H1 (cell line): ENCODE measurements around the gene PTER. TPM values are rescaled to one million over a fixed set of nuclear protein-coding genes. Genes with fewer than 3 reads are reported as not detected.

Source experiments
- CTCF ChIA-PET: fragments of 300-600 bp; sonication (Branson Sonifier 250); formaldehyde crosslinking; loops from one replicate; lab custom pipeline; 2021; ENCODE audit not compliant: partially characterized antibody; lab: Charles Lee
- POLR2A ChIA-PET: fragments of 300-600 bp; sonication (Branson Sonifier 250); formaldehyde crosslinking; loops from one replicate; lab custom pipeline; 2021; ENCODE audit warnings: inconsistent platforms; ENCODE audit not compliant: partially characterized antibody; lab: Charles Lee
- DNase-seq, 2 experiments: peaks; one replicate each; pipeline versions ENCODE4 v3.0.0 to v3.0.0-alpha.2; 2010 to 2022; ENCODE audit warnings: low spot score in 2 of 2, low read depth in 1 of 2, mixed read lengths in 1 of 2
- FAIRE-seq: peaks from 2 replicates; lab custom pipeline; 2011; peaks lifted over from hg19 to GRCh38; lab: Jason Lieb, UNC
- H2AFZ ChIP-seq: 2 replicates; pipeline ENCODE4 v1.8.1; 2012; ENCODE audit warnings: low read length, inconsistent platforms
- H2AK5ac ChIP-seq: 2 replicates; pipeline ENCODE4 v1.6.1; 2013; ENCODE audit warnings: low read depth, low read length
- H2BK120ac ChIP-seq: replicated peaks from 2 replicates; pipeline ENCODE3; 2013; ENCODE audit warnings: low read depth, low read length, inconsistent platforms
- H2BK12ac ChIP-seq: 2 replicates; pipeline ENCODE4 v1.6.1; 2013; ENCODE audit warnings: low read depth, low read length
- H2BK15ac ChIP-seq: 2 replicates; pipeline ENCODE4 v1.6.1; 2013; ENCODE audit warnings: low read length
- H2BK20ac ChIP-seq: 2 replicates; pipeline ENCODE4 v1.6.1; 2013; ENCODE audit warnings: low read length
- H2BK5ac ChIP-seq: 2 replicates; pipeline ENCODE4 v1.6.1; 2013; ENCODE audit warnings: low read depth, low read length
- H3K14ac ChIP-seq: 2 replicates; pipeline ENCODE4 v1.6.1; 2013; ENCODE audit warnings: inconsistent platforms; ENCODE audit not compliant: insufficient read length
- H3K18ac ChIP-seq: 2 replicates; pipeline ENCODE4 v1.6.1; 2013; ENCODE audit warnings: low read length; ENCODE audit errors: extremely low read depth
- H3K23ac ChIP-seq: 2 replicates; pipeline ENCODE4 v1.6.1; 2013; ENCODE audit warnings: inconsistent platforms; ENCODE audit not compliant: insufficient read length
- H3K23me2 ChIP-seq: 2 replicates; pipeline ENCODE4 v1.6.1; 2013; ENCODE audit warnings: low read depth, low read length
- H3K27ac ChIP-seq: 2 replicates; pipeline ENCODE4 v1.6.1; 2011; ENCODE audit warnings: low read depth, low read length, inconsistent platforms
- H3K27me3 ChIP-seq, 4 experiments: replicated peaks in 1 of 4; 1 replicate in 1 of 4; 2 replicates in 3 of 4; pipeline versions ENCODE4 v1.6.1 to v1.8.1; 2011 to 2013; ENCODE audit warnings: low read length in 3 of 4, mild to moderate bottlenecking in 3 of 4, inconsistent platforms in 2 of 4, mixed read lengths in 2 of 4, moderate library complexity in 1 of 4; ENCODE audit not compliant: control insufficient read depth in 3 of 4, insufficient read depth in 3 of 4; ENCODE audit errors: extremely low read depth in 1 of 4
- H3K36me3 ChIP-seq, 4 experiments: 2 replicates each; pipeline versions ENCODE4 v1.6.1 to v1.8.1; 2011 to 2013; ENCODE audit warnings: mild to moderate bottlenecking in 4 of 4, low read length in 3 of 4, moderate library complexity in 2 of 4, control low read depth in 1 of 4, inconsistent platforms in 1 of 4; ENCODE audit not compliant: insufficient read depth in 4 of 4, control insufficient read depth in 2 of 4
- H3K4ac ChIP-seq: replicated peaks from 2 replicates; pipeline ENCODE3; 2013; ENCODE audit warnings: low read length, low read depth, mixed read lengths, inconsistent platforms; ENCODE audit not compliant: insufficient read length
- H3K4me1 ChIP-seq, 4 experiments: replicated peaks in 1 of 4; 1 replicate in 1 of 4; 2 replicates in 3 of 4; pipeline versions ENCODE4 v1.6.1 to v1.8.1; 2011 to 2013; ENCODE audit warnings: low read length in 3 of 4, inconsistent platforms in 2 of 4, mixed read lengths in 1 of 4; ENCODE audit not compliant: insufficient read depth in 4 of 4, control insufficient read depth in 3 of 4
- H3K4me2 ChIP-seq, 2 experiments: 2 replicates each; pipeline versions ENCODE4 v1.6.1 to v1.8.1; 2011 to 2013; ENCODE audit warnings: low read depth in 2 of 2, low read length in 2 of 2, control low read depth in 1 of 2, inconsistent platforms in 1 of 2, mild to moderate bottlenecking in 1 of 2; ENCODE audit not compliant: insufficient read depth in 1 of 2
- H3K4me3 ChIP-seq, 4 experiments: fragments of 200-600, 300-600 bp in 1 of 4; sonication (generic), shearing (Covaris generic), sonication (Bioruptor Twin) in 1 of 4; 2 replicates each; pipeline versions ENCODE4 v1.5.1 to v1.8.1; 2011 to 2016; ENCODE audit warnings: low read length in 4 of 4, low read depth in 3 of 4, control low read depth in 2 of 4, inconsistent platforms in 2 of 4, mild to moderate bottlenecking in 2 of 4, mixed read lengths in 1 of 4, moderate library complexity in 1 of 4; ENCODE audit not compliant: insufficient read depth in 2 of 4; ENCODE audit errors: extremely low read depth in 1 of 4
- H3K56ac ChIP-seq: replicated peaks from 2 replicates; pipeline ENCODE3; 2013; ENCODE audit warnings: low read depth, mild to moderate bottlenecking, mixed read lengths, low read length, inconsistent platforms; ENCODE audit not compliant: insufficient read length
- H3K79me1 ChIP-seq: 2 replicates; pipeline ENCODE4 v1.6.1; 2013; ENCODE audit warnings: low read depth, low read length, control low read depth
- H3K79me2 ChIP-seq, 2 experiments: 2 replicates each; pipeline versions ENCODE4 v1.6.1 to v1.8.1; 2012 to 2013; ENCODE audit warnings: low read length in 2 of 2, mild to moderate bottlenecking in 2 of 2, inconsistent platforms in 1 of 2; ENCODE audit not compliant: insufficient read depth in 2 of 2, control insufficient read depth in 1 of 2
- H3K9ac ChIP-seq, 4 experiments: replicated peaks in 1 of 4; 1 replicate in 1 of 4; 2 replicates in 3 of 4; pipeline versions ENCODE4 v1.6.1 to v1.8.1; 2011 to 2013; ENCODE audit warnings: low read depth in 3 of 4, low read length in 3 of 4, control low read depth in 2 of 4, mild to moderate bottlenecking in 2 of 4, moderate library complexity in 2 of 4, inconsistent platforms in 1 of 4; ENCODE audit errors: extremely low read depth in 1 of 4
- H3K9me3 ChIP-seq, 2 experiments: 2 replicates each; pipeline versions ENCODE4 v1.6.1 to v1.8.1; 2012 to 2013; ENCODE audit warnings: mild to moderate bottlenecking in 2 of 2, moderate library complexity in 2 of 2, control low read depth in 1 of 2, inconsistent platforms in 1 of 2, low read depth in 1 of 2, low read length in 1 of 2, mixed read lengths in 1 of 2; ENCODE audit not compliant: insufficient read depth in 2 of 2
- H4K20me1 ChIP-seq, 2 experiments: replicated peaks in 1 of 2; 2 replicates each; pipeline versions ENCODE3 to v1.8.1; 2011 to 2013; ENCODE audit warnings: inconsistent platforms in 2 of 2, low read length in 2 of 2, mild to moderate bottlenecking in 1 of 2; ENCODE audit not compliant: insufficient read depth in 2 of 2, control insufficient read depth in 1 of 2
- H4K5ac ChIP-seq: 2 replicates; pipeline ENCODE4 v1.6.1; 2013; ENCODE audit warnings: low read length, low read depth, mixed read lengths, inconsistent platforms; ENCODE audit not compliant: insufficient read length
- H4K8ac ChIP-seq: 2 replicates; pipeline ENCODE4 v1.8.0; 2013; ENCODE audit warnings: mild to moderate bottlenecking, moderate library complexity, low read length, inconsistent platforms; ENCODE audit not compliant: insufficient read depth; ENCODE audit errors: extremely low read depth
- H4K91ac ChIP-seq: replicated peaks from 2 replicates; pipeline ENCODE3; 2013; ENCODE audit warnings: low read length, mixed read lengths, inconsistent platforms; ENCODE audit not compliant: insufficient read length
- BRCA1 ChIP-seq: IDR thresholded peaks from 2 replicates; pipeline ENCODE4 v1.6.1; 2012; ENCODE audit warnings: low read depth, low read length, improper control_type of control experiment
- FOSL1 ChIP-seq: IDR thresholded peaks from 2 replicates; pipeline ENCODE4 v1.6.1; 2011; ENCODE audit warnings: mild to moderate bottlenecking, low read depth, low read length, moderate library complexity; ENCODE audit not compliant: insufficient read depth
- KDM4A ChIP-seq: IDR thresholded peaks from one replicate; pipeline ENCODE4 v1.7.1; 2012; ENCODE audit warnings: low read depth, mild to moderate bottlenecking, moderate library complexity, low read length, inconsistent platforms; ENCODE audit not compliant: severe bottlenecking
- NANOG ChIP-seq: IDR thresholded peaks from 2 replicates; pipeline ENCODE4 v1.6.1; 2011; ENCODE audit warnings: low read length, low read depth, mild to moderate bottlenecking, inconsistent platforms; ENCODE audit not compliant: insufficient read depth, poor library complexity, severe bottlenecking
- RBBP5 ChIP-seq: IDR thresholded peaks from 2 replicates; pipeline ENCODE4 v1.7.1; 2012; ENCODE audit warnings: low read depth, mild to moderate bottlenecking, inconsistent platforms, low read length, moderate library complexity, borderline replicate concordance
- SAP30 ChIP-seq: fragments of 300-600 bp; sonication (generic); IDR thresholded peaks from 2 replicates; pipeline ENCODE4 v1.7.1; 2012; ENCODE audit warnings: low read length, moderate library complexity, mild to moderate bottlenecking, inconsistent platforms; ENCODE audit not compliant: insufficient read depth, insufficient replicate concordance
- SIN3A ChIP-seq, 2 experiments: IDR thresholded peaks in 1 of 2; conservative IDR thresholded peaks in 1 of 2; 2 replicates each; pipeline ENCODE4 v1.6.1; 2011 to 2012; ENCODE audit warnings: low read length in 2 of 2, improper control_type of control experiment in 1 of 2, low read depth in 1 of 2, mild to moderate bottlenecking in 1 of 2
- SRF ChIP-seq: IDR thresholded peaks from 2 replicates; pipeline ENCODE4 v1.6.1; 2011; ENCODE audit warnings: mild to moderate bottlenecking, low read depth, low read length, moderate library complexity
- TEAD4 ChIP-seq: IDR thresholded peaks from 2 replicates; pipeline ENCODE4 v1.6.1; 2012; ENCODE audit warnings: low read depth, low read length, inconsistent platforms, mixed read lengths
- WGBS, 2 experiments: shearing (Covaris generic) in 1 of 2; methylation state at CpG; one replicate each; pipeline versions ENCODE4 v1.1.6 to v1.1.7; 2013 to 2015; ENCODE audit warnings: low lambda C conversion rate in 2 of 2, mixed read lengths in 2 of 2, inconsistent platforms in 1 of 2, low coverage in 1 of 2, missing lambda C conversion rate in 1 of 2; ENCODE audit not compliant: insufficient replicate concordance in 2 of 2, insufficient coverage in 1 of 2, insufficient read length in 1 of 2; ENCODE audit errors: extremely low coverage in 1 of 2, missing lambda C conversion rate in 1 of 2; 5-methylcytosine and 5-hydroxymethylcytosine counted together
- polyA plus RNA-seq, 7 experiments: library from polyadenylated mRNA; depleted of rRNA in 3 of 7; stranded (reverse) in 5 of 7; unstranded in 2 of 7; fragments of >200 nt in 5 of 7; fragments of 200-250 nt in 2 of 7; gene quantifications; 1 replicate in 5 of 7; 2 replicates in 1 of 7; 4 replicates in 1 of 7; pipeline versions ENCODE4 v1.2.1 to v1.2.3, GENCODE V29; 2011 to 2013; ENCODE audit warnings: missing spikeins in 2 of 7, mixed read lengths in 2 of 7
- total RNA-seq: library from RNA; stranded (reverse); fragmentation: NEBNext Ultra II Directional; extraction: Animal tissue kit (Norgen Biotek cat#: 25700); gene quantifications from 2 replicates; pipeline ENCODE4 v1.2.1, GENCODE V29; 2021
- TF ChIP-seq, protein P1 (sequence below): IDR thresholded peaks from 2 replicates; pipeline ENCODE4 v1.6.1; 2011; ENCODE audit warnings: low read length, improper control_type of control experiment
- TF ChIP-seq, protein P2 (sequence below): IDR thresholded peaks from 2 replicates; pipeline ENCODE4 v1.6.1; 2012; ENCODE audit warnings: low read length, inconsistent platforms

The PTER gene
- total and polyA plus RNA-seq, 2 of the 8 experiments (the other 6 are each of a cell fraction or from before 2014, with no cell fraction given), result 4.4 to 7.8 TPM

DNA sequence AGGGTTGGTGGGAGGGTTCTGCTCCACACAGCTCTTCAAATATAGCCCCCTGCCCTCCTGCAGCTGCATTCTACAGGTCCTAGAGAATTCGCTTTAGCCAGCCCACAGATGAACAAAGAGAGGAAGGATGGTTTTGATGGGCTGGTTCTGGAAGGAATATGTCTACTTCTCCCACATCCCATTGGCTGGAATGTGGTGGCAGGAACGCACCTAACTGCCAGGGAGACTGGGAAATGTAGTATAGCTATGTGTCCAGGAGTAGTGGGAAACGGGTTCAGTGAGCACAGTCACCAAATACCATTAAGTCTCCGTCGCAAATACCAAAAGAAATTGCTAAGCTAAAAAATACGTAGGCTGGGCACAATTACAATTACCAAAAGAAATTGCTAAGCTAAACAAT, 7.3 kb upstream of the PTER start:
- Histone ChIP-seq H3K4me3 (no peak overlapping the region), H2BK12ac (no peak overlapping the region), H3K79me1 (no peaks in the 10 kb centered on the region), H2AFZ (no peak overlapping the region), H3K27ac (no peak overlapping the region), H3K18ac (no peak overlapping the region), H3K23ac (no peak overlapping the region), H2BK20ac (no peak overlapping the region), H3K4ac (no peak overlapping the region), H3K9ac (no peak overlapping the region), H3K56ac (no peak overlapping the region), H2BK120ac (no peak overlapping the region), H4K5ac (no peak overlapping the region), H3K27me3 (no peaks in the 10 kb centered on the region), H3K14ac (no peak overlapping the region), H3K4me1 (no peaks in the 10 kb centered on the region), H4K20me1 (no peaks in the 10 kb centered on the region), H3K4me2 (no peak overlapping the region), H2BK5ac (no peak overlapping the region), H2BK15ac (no peak overlapping the region), H2AK5ac (no peak overlapping the region), H3K9me3 (peaks cover 4 to 5% of the 10 kb centered on the region in 2 experiments; a peak in 2 of 4 replicates), H4K91ac (no peak overlapping the region), H3K79me2 (no peaks in the 10 kb centered on the region), H3K36me3 (no peaks in the 10 kb centered on the region), H4K8ac (no peak overlapping the region), H3K23me2 (no peaks in the 10 kb centered on the region)
- CTCF ChIA-PET, result interaction anchor here (0.6 kb wide), 1 partner anchor 441 kb away, joined by 3 read pairs; no protein-coding TSS in a partner anchor
- WGBS, 2 experiments, result 88% methylated on average over 6 of the region's 6 CpGs; no CpG with 5 or more reads in 1 of the 2 experiments
- FAIRE-seq (no peak), DNase-seq (no peak)
- POLR2A ChIA-PET, result no interaction called here
- TF ChIP-seq, protein P1, sequence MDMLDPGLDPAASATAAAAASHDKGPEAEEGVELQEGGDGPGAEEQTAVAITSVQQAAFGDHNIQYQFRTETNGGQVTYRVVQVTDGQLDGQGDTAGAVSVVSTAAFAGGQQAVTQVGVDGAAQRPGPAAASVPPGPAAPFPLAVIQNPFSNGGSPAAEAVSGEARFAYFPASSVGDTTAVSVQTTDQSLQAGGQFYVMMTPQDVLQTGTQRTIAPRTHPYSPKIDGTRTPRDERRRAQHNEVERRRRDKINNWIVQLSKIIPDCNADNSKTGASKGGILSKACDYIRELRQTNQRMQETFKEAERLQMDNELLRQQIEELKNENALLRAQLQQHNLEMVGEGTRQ, result no peak
- no peak for TF ChIP-seq SRF
- no peak for TF ChIP-seq BRCA1
- no peak for TF ChIP-seq NANOG
- TF ChIP-seq, protein P2, sequence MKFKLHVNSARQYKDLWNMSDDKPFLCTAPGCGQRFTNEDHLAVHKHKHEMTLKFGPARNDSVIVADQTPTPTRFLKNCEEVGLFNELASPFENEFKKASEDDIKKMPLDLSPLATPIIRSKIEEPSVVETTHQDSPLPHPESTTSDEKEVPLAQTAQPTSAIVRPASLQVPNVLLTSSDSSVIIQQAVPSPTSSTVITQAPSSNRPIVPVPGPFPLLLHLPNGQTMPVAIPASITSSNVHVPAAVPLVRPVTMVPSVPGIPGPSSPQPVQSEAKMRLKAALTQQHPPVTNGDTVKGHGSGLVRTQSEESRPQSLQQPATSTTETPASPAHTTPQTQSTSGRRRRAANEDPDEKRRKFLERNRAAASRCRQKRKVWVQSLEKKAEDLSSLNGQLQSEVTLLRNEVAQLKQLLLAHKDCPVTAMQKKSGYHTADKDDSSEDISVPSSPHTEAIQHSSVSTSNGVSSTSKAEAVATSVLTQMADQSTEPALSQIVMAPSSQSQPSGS, result no peak
- no peak for TF ChIP-seq RBBP5
- TF ChIP-seq TEAD4, result no peak
- no peak for TF ChIP-seq KDM4A
- no peak for TF ChIP-seq FOSL1
- TF ChIP-seq SIN3A (conservative IDR thresholded peaks at IDR 0.05 in 1 of 2, IDR thresholded peaks at IDR 0.05 in 1 of 2; ENCODE audit: low read depth in 1 of 2, low read length in 2 of 2), result no peak
- TF ChIP-seq SAP30, result no peak
